HG02623 (cell line): Measurements from ENCODE around the gene TREML4.
"Not testable (repeated sequence)": the region's sequence is repeated elsewhere in the genome, so short reads cannot be mapped to it uniquely, and the experiment has no call there.

Experiments used
- ATAC-seq: cut with Tn5 transposase; IDR thresholded peaks from one replicate; pipeline ENCODE4 v1.9.1; 2021; ENCODE audit warnings: moderate library complexity; ENCODE audit not compliant: unreplicated experiment

TREML4 gene

DNA sequence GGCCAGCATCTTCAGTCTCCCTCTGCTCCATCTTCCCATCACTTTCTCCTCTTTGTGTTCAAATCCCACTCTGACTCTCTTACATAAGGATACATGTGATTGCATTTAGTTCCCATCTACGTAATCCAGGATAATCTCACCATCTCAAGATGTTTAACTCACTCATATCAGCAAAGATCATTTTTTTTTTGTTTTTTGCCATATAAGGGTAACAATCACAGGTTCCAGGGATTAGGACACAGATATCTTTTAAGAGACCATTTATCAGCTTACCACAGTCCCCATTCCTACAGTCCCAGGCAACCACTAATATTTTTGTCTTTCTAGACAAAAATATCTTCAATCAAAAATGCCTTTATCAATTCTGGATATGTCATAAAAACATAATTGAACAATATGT, 24.0 kb upstream of the TREML4 start:
- ATAC-seq = no peak

- ATAC-seq = no peak
Measured at GRCh38 chr6:41208439-41209106, 19.6 kb upstream of the TREML4 start.

DNA sequence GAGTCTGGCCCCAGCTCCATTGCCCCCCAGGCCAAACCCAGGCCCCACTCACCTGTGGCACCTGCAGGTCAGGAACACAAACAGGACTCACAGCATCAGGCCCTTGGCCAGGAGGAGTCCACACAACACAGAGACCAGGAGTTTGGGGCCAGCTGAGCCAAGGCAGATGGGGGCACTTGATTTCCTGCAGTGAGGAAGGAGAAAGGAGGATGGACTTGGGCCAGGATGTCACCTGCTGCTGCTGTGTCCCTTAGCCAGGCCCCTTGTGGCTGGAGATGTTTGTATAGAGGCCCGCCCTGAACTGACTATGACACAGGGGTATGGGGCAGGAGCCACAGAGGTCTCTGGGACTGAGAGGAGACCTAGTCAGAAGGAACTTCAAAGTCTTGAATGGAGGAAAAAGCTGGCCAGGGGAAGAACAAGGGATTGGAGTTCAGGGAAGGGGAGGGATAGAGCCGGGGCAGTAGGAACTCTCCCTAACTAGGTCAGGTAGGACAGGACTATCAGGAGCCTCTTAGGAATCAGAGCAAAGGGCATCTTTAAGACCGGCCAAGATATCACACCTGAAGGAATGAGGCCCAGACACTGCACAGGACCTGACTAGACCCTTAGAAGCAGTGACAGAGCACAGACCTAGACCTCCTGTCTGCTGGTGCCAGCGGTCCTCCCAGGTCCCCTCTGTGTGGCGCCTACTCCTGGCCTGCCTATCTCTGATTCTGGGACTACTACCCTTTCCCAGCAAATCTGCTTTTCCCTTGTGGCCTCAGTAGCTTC, 18.4 kb upstream of the TREML4 start:
- no peak for ATAC-seq

DNA sequence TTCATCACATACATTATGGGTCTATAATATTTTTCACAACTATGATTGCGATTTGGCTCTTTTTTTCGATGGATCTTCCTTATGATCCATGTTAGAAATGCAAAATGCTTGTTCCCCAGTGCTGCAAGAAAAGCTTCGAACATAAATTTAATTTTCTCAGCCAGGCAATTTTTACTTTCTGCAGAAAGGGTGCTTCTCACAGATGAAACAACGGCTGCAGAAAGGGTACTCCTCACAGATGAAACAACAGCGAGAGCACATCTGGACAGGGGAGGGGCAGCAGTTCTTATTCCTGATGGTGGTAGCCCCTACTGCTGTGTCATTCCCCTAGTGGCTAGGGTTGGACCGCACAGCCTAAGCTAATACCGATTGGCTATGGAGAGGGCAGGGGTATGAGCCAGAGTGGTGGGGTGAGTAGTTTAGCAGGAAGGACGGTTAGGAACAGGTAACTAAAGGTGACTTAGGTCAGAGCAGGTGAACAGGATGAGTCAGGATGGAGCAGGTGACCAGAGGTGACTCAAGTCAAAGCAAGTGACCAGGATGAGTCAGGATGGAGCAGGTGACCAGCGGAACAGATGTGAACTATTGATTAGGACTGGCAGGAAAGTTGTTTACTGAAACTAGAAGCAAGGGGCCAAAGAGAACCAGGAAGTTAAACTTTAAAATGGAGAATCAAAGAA, 13.4 kb upstream of the TREML4 start:
- no peak for ATAC-seq

GRCh38 chr6:41215777-41216176, 12.4 kb upstream of the TREML4 start:
- ATAC-seq = no peak

DNA sequence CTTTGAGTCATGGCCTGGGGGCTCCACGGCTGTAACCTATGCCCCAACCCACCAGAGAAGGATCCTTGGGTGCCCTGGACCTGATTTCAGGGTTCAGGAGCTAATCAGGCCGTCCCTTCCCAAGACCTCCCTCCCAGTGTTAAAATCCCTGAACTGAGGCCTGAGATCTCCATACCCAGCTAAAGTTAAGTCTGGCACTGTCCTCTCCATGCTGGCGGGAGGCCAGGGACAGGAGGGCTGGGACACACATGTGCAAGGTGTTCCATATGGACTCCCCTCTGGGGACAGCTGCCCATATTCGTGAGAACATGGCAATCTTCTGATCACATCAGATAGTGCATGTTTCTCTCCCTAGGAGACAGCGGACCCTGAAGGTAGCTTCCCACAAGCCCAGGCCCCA, 11.5 kb upstream of the TREML4 start:
- no peak for ATAC-seq

DNA sequence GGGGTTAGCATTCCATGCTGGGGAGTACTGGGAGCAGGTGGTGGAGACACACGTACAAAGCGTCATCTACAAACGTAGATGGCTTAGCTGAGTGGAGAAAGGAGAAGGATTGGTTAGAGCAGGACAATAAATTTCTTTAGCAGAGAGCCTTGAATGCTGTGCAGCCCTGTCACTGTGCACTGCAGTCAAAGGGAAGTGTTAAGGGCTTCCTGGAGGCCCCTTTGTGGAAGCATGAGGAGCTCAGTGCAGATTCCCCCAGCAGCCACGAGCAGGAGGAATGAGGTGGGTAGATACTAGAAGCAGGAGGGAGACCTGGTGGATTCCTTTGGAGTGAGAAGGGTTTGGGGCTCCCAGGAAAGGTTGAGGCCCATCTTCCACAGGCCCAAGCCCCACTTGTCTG, 6.1 kb upstream of the TREML4 start:
- ATAC-seq = no peak

GRCh38 chr6:41222513-41222912, 5.6 kb upstream of the TREML4 start:
- ATAC-seq = no peak

GRCh38 chr6:41224800-41225199, 3.3 kb upstream of the TREML4 start:
- ATAC-seq = no peak

- ATAC-seq = no peak
Measured at GRCh38 chr6:41226752-41227151, 1.4 kb upstream of the TREML4 start.

GRCh38 chr6:41228616-41229015, 467 bp downstream of the TREML4 start:
- ATAC-seq = no peak

DNA sequence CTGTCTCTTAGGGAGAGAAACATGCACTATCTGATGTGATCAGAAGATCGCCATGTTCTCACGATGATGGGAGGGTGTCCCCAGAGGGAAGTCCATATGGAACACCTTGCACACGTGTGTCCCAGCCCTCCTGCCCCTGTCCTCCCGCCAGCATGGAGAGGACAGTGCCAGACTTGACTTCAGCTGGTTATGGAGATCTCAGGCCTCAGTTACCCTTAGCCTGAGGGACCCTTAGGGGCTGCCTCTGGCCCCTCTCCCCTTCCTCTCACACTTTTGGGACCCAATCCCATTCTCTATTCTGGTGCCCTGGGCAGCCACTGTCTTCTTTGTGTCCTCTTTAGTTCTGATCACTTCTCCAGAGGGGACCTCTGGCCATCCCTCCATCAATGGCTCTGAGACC, 1.6 kb downstream of the TREML4 start:
- no peak for ATAC-seq

- no peak for ATAC-seq
Measured at GRCh38 chr6:41231246-41231645, 3.1 kb downstream of the TREML4 start.

DNA sequence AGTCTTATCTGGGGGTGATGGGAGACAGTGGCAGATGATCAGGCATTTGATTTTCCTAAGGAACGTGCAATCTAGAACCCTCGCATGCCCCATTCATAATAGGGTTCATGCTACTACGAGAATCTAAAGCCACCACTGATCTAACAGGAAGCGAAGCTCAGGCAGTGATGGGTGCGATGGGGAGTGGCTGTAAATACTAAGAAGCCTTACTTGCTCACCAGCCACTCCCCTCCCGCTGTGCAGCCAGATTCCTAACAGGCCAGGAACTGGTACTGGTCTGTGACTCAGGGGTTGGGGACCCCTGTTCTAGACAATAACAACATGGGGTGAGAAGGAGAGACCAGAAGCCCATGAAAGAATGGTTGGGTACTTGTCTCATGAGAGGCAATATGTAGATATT, 4.5 kb downstream of the TREML4 start:
- no peak for ATAC-seq

GRCh38 chr6:41236276-41236675, 8.1 kb downstream of the TREML4 start:
- no peak for ATAC-seq

DNA sequence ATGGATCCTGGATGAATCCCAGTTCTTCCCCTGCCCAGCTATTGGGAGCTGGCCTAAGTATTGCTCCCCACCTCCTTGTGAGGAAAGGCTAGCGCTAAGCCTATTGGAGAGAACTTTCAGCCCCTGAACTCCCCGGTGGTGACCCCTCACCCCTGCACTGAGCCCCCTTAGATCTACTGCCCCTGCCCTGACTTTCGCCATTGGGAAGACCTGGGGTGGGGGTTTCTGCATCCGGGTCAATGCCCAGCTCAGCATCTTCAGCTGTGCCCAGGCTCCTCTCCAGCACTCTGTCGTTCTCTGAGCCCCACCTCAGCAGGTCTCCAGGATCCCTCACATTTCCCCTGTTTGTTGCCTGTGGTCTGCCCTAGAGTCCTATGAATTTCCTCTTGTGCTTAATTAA, 9.0 kb downstream of the TREML4 start:
- no peak for ATAC-seq

- no peak for ATAC-seq
Measured at GRCh38 chr6:41239467-41240159, 11.5 kb downstream of the TREML4 start.

- ATAC-seq = not testable (repeated sequence)
Measured at GRCh38 chr6:41246529-41246928, 18.4 kb downstream of the TREML4 start.

GRCh38 chr6:41247288-41247865, 19.2 kb downstream of the TREML4 start:
- ATAC-seq = no peak

GRCh38 chr6:41247882-41248705, 19.9 kb downstream of the TREML4 start:
- no peak for ATAC-seq
